ENCODE measurements around the gene CELF5.
"Not testable (repeated sequence)": the region's sequence is repeated elsewhere in the genome, so short reads cannot be mapped to it uniquely, and the experiment has no call there.

The CELF5 gene

GRCh38 chr19:3206216-3206953, 18.1 kb upstream of the CELF5 start:
- no peak for DNase-seq (ENCODE audit: low read depth in 2 of 3, low spot score in 1 of 3)

- no peak for DNase-seq (ENCODE audit: low read depth in 2 of 3, low spot score in 1 of 3)
These were observed 16.8 kb upstream of the CELF5 start for GRCh38 chr19:3207461-3208242.

- no peak for DNase-seq (ENCODE audit: low read depth in 2 of 3, low spot score in 1 of 3)
These were observed 15.9 kb upstream of the CELF5 start for GRCh38 chr19:3208317-3209207.

- peak; percentile 52 to 69 (median 67) for DNase-seq (ENCODE audit: low read depth in 2 of 3, low spot score in 1 of 3)
These were observed 14.0 kb upstream of the CELF5 start for GRCh38 chr19:3210347-3211017.

- DNase-seq (ENCODE audit: low read depth in 2 of 3, low spot score in 1 of 3), result no peak
These were observed 13.3 kb upstream of the CELF5 start for GRCh38 chr19:3211191-3211590.

- DNase-seq (ENCODE audit: low read depth in 2 of 3, low spot score in 1 of 3), result no peak
These were observed 11.3 kb upstream of the CELF5 start for GRCh38 chr19:3213159-3213558.

- no peak for DNase-seq (ENCODE audit: low read depth in 2 of 3, low spot score in 1 of 3)
These were observed 7.6 kb upstream of the CELF5 start for GRCh38 chr19:3216874-3217273.

GRCh38 chr19:3220576-3220975, 3.9 kb upstream of the CELF5 start:
- DNase-seq (ENCODE audit: low read depth in 2 of 3, low spot score in 1 of 3), result no peak

- not testable (repeated sequence) for DNase-seq (ENCODE audit: low read depth in 2 of 3, low spot score in 1 of 3)
These were observed 2.9 kb upstream of the CELF5 start for GRCh38 chr19:3221576-3221975.

- DNase-seq (ENCODE audit: low read depth in 2 of 3, low spot score in 1 of 3), result no peak
These were observed 1.8 kb upstream of the CELF5 start for GRCh38 chr19:3222709-3223108.

GRCh38 chr19:3225169-3225485, 666 bp downstream of the CELF5 start:
- no peak for DNase-seq (ENCODE audit: low read depth in 2 of 3, low spot score in 1 of 3)

- DNase-seq (ENCODE audit: low read depth in 2 of 3, low spot score in 1 of 3), result no peak
These were observed 1.2 kb downstream of the CELF5 start for GRCh38 chr19:3225677-3226093.

- DNase-seq (ENCODE audit: low read depth in 2 of 3, low spot score in 1 of 3), result no peak
These were observed 2.7 kb downstream of the CELF5 start for GRCh38 chr19:3227054-3227626.

GRCh38 chr19:3229346-3229743, 4.9 kb downstream of the CELF5 start:
- DNase-seq (ENCODE audit: low read depth in 2 of 3, low spot score in 1 of 3), result no peak

- no peak for DNase-seq (ENCODE audit: low read depth in 2 of 3, low spot score in 1 of 3)
These were observed 5.5 kb downstream of the CELF5 start for GRCh38 chr19:3229888-3230496.

GRCh38 chr19:3231288-3231687, 6.8 kb downstream of the CELF5 start:
- DNase-seq (ENCODE audit: low read depth in 2 of 3, low spot score in 1 of 3), result no peak

GRCh38 chr19:3233116-3233515, 8.7 kb downstream of the CELF5 start:
- DNase-seq (ENCODE audit: low read depth in 2 of 3, low spot score in 1 of 3), result no peak

GRCh38 chr19:3233831-3234230, 9.4 kb downstream of the CELF5 start:
- DNase-seq (ENCODE audit: low read depth in 2 of 3, low spot score in 1 of 3), result no peak

- DNase-seq (ENCODE audit: low read depth in 2 of 3, low spot score in 1 of 3), result peak; percentile 17 to 45 (median 24)
These were observed 10.3 kb downstream of the CELF5 start for GRCh38 chr19:3234800-3235199.

- not testable (repeated sequence) for DNase-seq (ENCODE audit: low read depth in 2 of 3, low spot score in 1 of 3)
These were observed 11.1 kb downstream of the CELF5 start for GRCh38 chr19:3235604-3236003.
